IgD-negative memory B cell (primary cell): ENCODE data around the gene TRIM41. TPM values are rescaled to one million over a fixed set of nuclear protein-coding genes. Genes with fewer than 3 reads are reported as not detected.
"Not testable (repeated sequence)": the region's sequence is repeated elsewhere in the genome, so short reads cannot be mapped to it uniquely, and the experiment has no call there.

Experiments
- H3K27ac Mint-ChIP-seq, 3 donors: one replicate each; pipeline ENCODE4 v1.8.0; 2020 to 2022; ENCODE audit warnings: mild to moderate bottlenecking in 3 of 3, mixed read lengths in 3 of 3, moderate library complexity in 1 of 3
- H3K27me3 Mint-ChIP-seq: one replicate; pipeline ENCODE4 v1.8.0; 2021; ENCODE audit warnings: mixed read lengths
- H3K36me3 Mint-ChIP-seq: one replicate; pipeline ENCODE4 v1.8.0; 2020; ENCODE audit warnings: mild to moderate bottlenecking, mixed read lengths
- H3K4me1 Mint-ChIP-seq, 3 donors: one replicate each; pipeline ENCODE4 v1.8.0; 2020 to 2022; ENCODE audit warnings: mixed read lengths in 3 of 3, mild to moderate bottlenecking in 1 of 3
- H3K4me3 Mint-ChIP-seq, 4 donors: one replicate each; pipeline ENCODE4 v1.8.0; 2020 to 2022; ENCODE audit warnings: mild to moderate bottlenecking in 4 of 4, mixed read lengths in 4 of 4, moderate library complexity in 3 of 4
- H3K9me3 Mint-ChIP-seq, 3 donors: one replicate each; pipeline ENCODE4 v1.8.0; 2020 to 2021; ENCODE audit warnings: mixed read lengths in 3 of 3, mild to moderate bottlenecking in 1 of 3
- polyA plus RNA-seq: library from polyadenylated mRNA; unstranded; fragments of 300-500 nt; fragmentation: Illumina TruSeq; gene quantifications from one replicate; pipeline ENCODE4 v1.2.3, GENCODE V29; 2021

TRIM41 gene
- polyA plus RNA-seq, 1 donor from 2014 or later = 1.3 TPM

DNA sequence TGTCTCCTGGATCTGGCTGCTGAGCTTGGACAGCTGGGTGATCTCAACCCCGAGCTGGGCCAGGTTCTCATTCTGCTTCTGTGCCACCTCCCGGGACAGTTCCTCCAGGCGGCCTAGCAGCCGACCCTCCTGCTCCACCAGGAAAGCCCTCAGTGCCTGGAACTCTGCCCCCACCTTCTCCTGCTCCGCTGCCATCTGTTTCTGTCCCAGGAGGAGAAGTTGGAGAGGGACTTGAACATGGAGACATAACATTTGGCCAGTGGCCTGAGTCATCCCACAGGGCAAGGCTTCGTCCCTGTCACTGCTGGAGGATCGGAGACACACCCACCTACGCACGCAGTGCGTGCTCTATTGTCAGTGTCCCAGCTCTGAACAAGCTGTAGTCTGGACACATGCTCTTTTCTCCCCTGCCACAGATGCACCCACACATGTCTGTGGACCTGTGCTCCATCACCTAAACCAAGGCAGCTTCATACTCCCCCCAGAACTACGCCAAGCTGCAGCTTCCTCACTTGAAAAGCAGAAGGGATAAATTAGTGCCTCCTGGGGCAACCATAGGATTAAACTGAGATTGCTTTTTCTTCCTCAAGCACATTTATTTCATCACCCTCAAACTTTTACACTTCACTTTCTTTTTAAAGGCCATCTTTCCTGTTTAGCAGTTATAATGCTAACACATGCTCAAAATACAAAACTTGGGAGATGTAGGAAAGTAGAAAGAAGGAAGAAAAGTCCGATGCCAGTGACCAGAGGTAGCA, 23.0 kb upstream of the TRIM41 start:
- H3K4me1 Mint-ChIP-seq = peaks cover 15 to 22% (median 20%) of the 10 kb centered on the region in 3 donors
- no peaks in the 10 kb centered on the region for H3K9me3 Mint-ChIP-seq
- peak overlapping the region in 1 of 4 donors; percentile 28 for H3K4me3 Mint-ChIP-seq
- no peaks in the 10 kb centered on the region for H3K36me3 Mint-ChIP-seq
- H3K27ac Mint-ChIP-seq = peak overlapping the region; percentile 40 to 95 (median 77)
- no peaks in the 10 kb centered on the region for H3K27me3 Mint-ChIP-seq

DNA sequence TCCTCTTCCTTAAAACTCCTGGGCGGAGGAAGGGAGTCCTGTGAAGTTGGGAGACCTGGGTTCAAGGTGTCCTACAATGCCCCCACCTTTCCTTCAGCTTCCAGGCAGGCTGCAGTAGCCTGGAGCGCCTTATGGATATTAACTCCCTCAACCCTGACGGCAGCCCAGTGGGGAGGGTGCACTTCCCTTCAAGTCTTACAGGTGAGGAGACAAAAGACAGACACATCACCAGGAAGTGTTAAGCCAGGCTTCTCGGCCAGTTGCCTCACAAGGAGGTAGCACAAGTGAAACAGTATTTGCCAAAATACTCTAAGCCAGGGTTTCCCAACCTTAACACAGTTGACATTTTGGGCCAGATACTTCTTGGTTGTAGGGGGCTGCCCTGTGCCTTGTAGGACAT, 22.3 kb upstream of the TRIM41 start:
- Mint-ChIP-seq H3K27ac (peak overlapping the region; percentile 40 to 95 (median 77)), H3K4me1 (peaks cover 15 to 27% (median 22%) of the 10 kb centered on the region in 3 donors), H3K36me3 (no peaks in the 10 kb centered on the region), H3K27me3 (peaks cover 2% of the 10 kb centered on the region), H3K4me3 (peak overlapping the region in 2 of 4 donors; percentile 28), H3K9me3 (no peaks in the 10 kb centered on the region)

- no peaks in the 10 kb centered on the region for H3K36me3 Mint-ChIP-seq
- peaks cover 11% of the 10 kb centered on the region for H3K27me3 Mint-ChIP-seq
- H3K4me3 Mint-ChIP-seq = peak overlapping the region; percentile 77 to 95 (median 88)
- H3K9me3 Mint-ChIP-seq = peaks cover 0 to 5% (median 4%) of the 10 kb centered on the region in 3 donors
- peaks cover 30 to 45% (median 39%) of the 10 kb centered on the region in 3 donors for H3K4me1 Mint-ChIP-seq
- peak overlapping the region in 2 of 3 donors; percentile 81 to 86 for H3K27ac Mint-ChIP-seq
These were observed 19.9 kb upstream of the TRIM41 start for GRCh38 chr5:181203093-181203711.

DNA sequence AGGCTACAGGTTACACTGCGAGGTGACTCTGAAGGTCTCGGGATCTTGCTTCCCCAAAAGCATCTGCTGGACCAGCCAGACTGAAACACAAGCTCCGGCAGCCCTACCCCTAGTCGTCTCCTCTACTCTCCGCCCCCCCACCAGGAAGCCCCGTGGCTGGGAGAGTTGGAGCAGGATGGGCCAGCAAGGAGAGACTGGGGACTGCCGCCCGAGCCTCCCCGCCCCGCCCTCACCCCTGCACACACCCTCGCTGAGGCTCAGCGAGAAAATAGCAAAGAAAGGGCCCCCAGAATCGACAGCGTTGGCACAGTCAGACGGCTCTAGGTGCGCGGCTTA, 19.3 kb upstream of the TRIM41 start:
- Mint-ChIP-seq H3K9me3 (peaks cover 0 to 6% (median 5%) of the 10 kb centered on the region in 3 donors), H3K36me3 (no peaks in the 10 kb centered on the region), H3K4me3 (peak overlapping the region; percentile 77 to 95 (median 88)), H3K27me3 (peaks cover 11% of the 10 kb centered on the region), H3K4me1 (peaks cover 29 to 44% (median 33%) of the 10 kb centered on the region in 3 donors), H3K27ac (peak overlapping the region in 2 of 3 donors; percentile 81 to 86)

- peaks cover 26 to 41% (median 28%) of the 10 kb centered on the region in 3 donors for H3K4me1 Mint-ChIP-seq
- H3K9me3 Mint-ChIP-seq = peaks cover 0 to 6% (median 5%) of the 10 kb centered on the region in 3 donors
- H3K27me3 Mint-ChIP-seq = peaks cover 11% of the 10 kb centered on the region
- H3K27ac Mint-ChIP-seq = peak overlapping the region; percentile 80 to 86 (median 81)
- H3K36me3 Mint-ChIP-seq = no peaks in the 10 kb centered on the region
- H3K4me3 Mint-ChIP-seq = peak overlapping the region; percentile 77 to 95 (median 88)
These were observed 18.8 kb upstream of the TRIM41 start for GRCh38 chr5:181204113-181204825.

DNA sequence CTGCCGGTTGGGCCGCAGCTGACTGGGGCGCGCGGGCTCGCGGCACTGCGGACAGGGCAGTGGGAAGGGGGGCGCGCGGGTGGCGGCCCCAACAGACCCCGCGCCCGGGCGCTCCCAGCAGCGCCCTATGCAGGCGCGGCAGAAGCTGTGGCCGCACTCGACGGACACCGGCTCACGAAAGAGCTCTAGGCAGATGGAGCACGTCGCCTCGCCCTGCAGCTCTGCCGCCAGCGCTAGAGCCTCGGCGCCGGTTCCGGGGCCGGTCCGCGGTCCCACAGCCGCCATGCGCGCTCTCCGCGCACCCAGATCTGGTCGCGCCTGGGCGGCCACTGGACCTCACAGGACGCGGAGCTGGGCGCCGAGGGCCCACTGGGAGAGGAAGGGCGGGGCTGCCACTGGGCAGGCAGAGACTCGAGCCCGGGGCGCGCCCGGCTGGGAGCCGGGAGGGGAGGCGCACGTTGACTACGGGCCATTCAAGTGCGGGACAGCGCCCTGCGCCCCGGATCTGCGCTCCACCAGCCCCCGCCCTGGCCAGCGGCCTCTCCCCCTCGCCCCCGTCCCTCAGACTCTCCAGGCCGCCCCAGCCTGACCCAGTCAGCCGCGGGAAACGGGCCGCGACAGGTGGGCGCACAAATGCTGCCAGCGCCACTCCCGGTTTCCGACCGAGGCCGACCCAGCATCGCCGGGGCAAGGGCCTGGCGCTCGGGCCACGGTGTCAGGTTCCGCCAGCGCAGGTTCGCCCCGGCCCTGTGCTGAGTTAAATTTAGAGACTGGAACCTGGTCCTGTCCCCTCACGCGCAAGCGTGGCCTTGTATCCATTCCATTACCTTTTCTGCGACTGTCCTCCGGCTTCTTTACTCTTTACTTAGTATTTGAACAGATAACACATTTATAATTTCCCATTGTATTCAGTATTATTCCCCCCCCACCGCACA, 18.0 kb upstream of the TRIM41 start, which contains the start of gene TRIM7:
Gene TRIM7, minus strand, starts transcription at position 371 of the 935 bp plus-strand sequence. Its CDS starts 86 bp downstream, at position 285.
- Mint-ChIP-seq H3K9me3 (peaks cover 0 to 6% (median 5%) of the 10 kb centered on the region in 3 donors), H3K4me3 (peak within 1 kb of the TSS; percentile 84 to 99 (median 96)), H3K36me3 (no peaks in the 10 kb centered on the region), H3K27me3 (peaks cover 11% of the 10 kb centered on the region), H3K4me1 (peaks cover 22 to 35% (median 25%) of the 10 kb centered on the region in 3 donors), H3K27ac (peak within 1 kb of the TSS; percentile 99 to 100 (median 99))

DNA sequence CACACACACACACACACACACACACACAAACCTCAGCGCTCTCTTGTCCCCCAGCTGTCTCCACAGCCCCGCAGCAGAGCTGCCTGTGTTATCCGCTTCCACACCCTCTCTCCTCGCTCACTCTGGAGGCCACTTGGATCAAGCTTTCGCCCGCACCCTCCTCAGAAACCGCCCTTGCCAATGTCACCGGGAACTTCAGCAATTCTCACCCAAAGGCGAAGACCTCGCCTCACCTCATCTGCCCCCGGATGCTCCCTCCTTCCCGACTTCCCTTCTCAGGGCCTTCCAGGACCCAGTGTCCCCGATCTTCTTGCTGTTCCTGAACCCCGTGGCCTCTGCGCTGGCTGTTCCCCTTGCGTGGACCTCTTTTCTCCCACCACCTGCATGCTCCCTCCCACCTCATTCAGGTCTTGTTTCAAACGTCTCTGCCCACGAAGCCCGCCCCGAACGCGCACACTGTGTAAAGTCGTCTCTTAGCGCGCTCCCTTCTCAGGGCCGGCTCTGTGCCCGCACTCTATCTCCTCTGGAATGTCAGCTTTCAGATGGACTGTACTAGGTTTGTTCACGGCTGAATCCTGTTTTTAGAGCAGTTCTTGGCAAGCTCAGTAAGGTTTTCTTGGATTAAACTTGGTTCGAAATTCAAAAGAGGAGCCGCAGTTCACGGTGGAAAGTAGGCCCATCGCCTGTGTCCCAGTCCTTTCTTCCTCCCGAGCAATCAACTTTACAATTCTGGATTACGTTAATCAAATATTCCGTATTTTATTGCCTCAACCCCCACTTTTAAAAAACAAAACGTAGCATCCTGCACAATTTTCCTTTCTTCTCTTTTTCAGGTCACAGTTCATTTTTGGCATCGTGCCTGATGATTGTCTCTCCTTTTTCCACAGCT, 17.1 kb upstream of the TRIM41 start:
- peaks cover 18 to 32% (median 21%) of the 10 kb centered on the region in 3 donors for H3K4me1 Mint-ChIP-seq
- peak overlapping the region; percentile 99 to 100 (median 99) for H3K27ac Mint-ChIP-seq
- peaks cover 0 to 6% (median 5%) of the 10 kb centered on the region in 3 donors for H3K9me3 Mint-ChIP-seq
- H3K36me3 Mint-ChIP-seq = no peaks in the 10 kb centered on the region
- H3K4me3 Mint-ChIP-seq = peak overlapping the region; percentile 84 to 99 (median 96)
- peaks cover 11% of the 10 kb centered on the region for H3K27me3 Mint-ChIP-seq

- Mint-ChIP-seq H3K27me3 (peaks cover 11% of the 10 kb centered on the region), H3K4me3 (peak overlapping the region; percentile 84 to 99 (median 96)), H3K4me1 (peaks cover 18 to 33% (median 21%) of the 10 kb centered on the region in 3 donors), H3K27ac (peak overlapping the region; percentile 99 to 100 (median 99)), H3K36me3 (no peaks in the 10 kb centered on the region), H3K9me3 (peaks cover 0 to 6% (median 5%) of the 10 kb centered on the region in 3 donors)
These were observed 15.7 kb upstream of the TRIM41 start for GRCh38 chr5:181207214-181207959.

GRCh38 chr5:181207960-181208253, 15.2 kb upstream of the TRIM41 start:
- Mint-ChIP-seq H3K36me3 (no peaks in the 10 kb centered on the region), H3K4me1 (peaks cover 18 to 34% (median 21%) of the 10 kb centered on the region in 3 donors), H3K27me3 (peaks cover 11% of the 10 kb centered on the region), H3K4me3 (peak overlapping the region; percentile 84 to 99 (median 96)), H3K27ac (peak overlapping the region; percentile 99 to 100 (median 99)), H3K9me3 (peaks cover 0 to 6% (median 5%) of the 10 kb centered on the region in 3 donors)

GRCh38 chr5:181209006-181209405, 14.1 kb upstream of the TRIM41 start:
- not testable (repeated sequence) for H3K4me3 Mint-ChIP-seq, H3K9me3 Mint-ChIP-seq, H3K36me3 Mint-ChIP-seq
- Mint-ChIP-seq H3K27me3 (peaks cover 11% of the 10 kb centered on the region), H3K4me1 (peaks cover 22 to 31% (median 23%) of the 10 kb centered on the region in 3 donors), H3K27ac (peak overlapping the region in 1 of 3 donors; percentile 31)

DNA sequence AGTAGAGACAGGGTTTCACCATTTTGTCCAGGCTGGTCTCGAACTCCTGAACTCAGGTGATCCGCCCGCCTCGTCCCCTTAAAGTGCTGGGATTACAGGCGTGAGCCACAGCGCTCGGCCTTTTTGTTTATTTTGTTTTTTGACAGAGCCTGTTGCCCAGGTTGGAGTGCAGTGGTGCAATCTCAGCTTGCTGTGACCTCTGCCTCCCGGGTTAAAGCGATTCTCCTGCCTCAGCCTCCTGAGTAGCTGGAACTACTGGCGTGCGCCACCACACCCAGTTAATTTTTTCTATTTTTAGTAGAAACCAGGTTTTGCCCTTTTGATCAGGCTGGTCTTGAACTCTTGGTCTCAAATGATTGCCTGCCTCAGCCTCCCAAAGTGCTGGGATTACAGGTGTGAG, 12.9 kb upstream of the TRIM41 start:
- Mint-ChIP-seq H3K4me1 (peaks cover 22 to 31% (median 23%) of the 10 kb centered on the region in 3 donors), H3K4me3 (peak overlapping the region in 1 of 4 donors; percentile 37), H3K27me3 (peaks cover 11% of the 10 kb centered on the region)
- not testable (repeated sequence) for H3K9me3 Mint-ChIP-seq, H3K27ac Mint-ChIP-seq, H3K36me3 Mint-ChIP-seq

- not testable (repeated sequence) for H3K27me3 Mint-ChIP-seq, H3K9me3 Mint-ChIP-seq, H3K36me3 Mint-ChIP-seq
- Mint-ChIP-seq H3K4me1 (peaks cover 21 to 28% (median 23%) of the 10 kb centered on the region in 3 donors), H3K27ac (peak overlapping the region in 2 of 3 donors; percentile 37 to 85), H3K4me3 (peak overlapping the region in 1 of 4 donors; percentile 33)
These were observed 12.4 kb upstream of the TRIM41 start for GRCh38 chr5:181210698-181211097.
